GM15510 (cell line): ENCODE measurements around the gene HAND2.

Experiments
- POLR2A ChIP-seq: IDR thresholded peaks from 3 replicates; pipeline ENCODE4 v1.6.1; 2011; ENCODE audit warnings: borderline replicate concordance; ENCODE audit not compliant: insufficient read length; ENCODE audit errors: extremely low read depth

Gene HAND2

DNA sequence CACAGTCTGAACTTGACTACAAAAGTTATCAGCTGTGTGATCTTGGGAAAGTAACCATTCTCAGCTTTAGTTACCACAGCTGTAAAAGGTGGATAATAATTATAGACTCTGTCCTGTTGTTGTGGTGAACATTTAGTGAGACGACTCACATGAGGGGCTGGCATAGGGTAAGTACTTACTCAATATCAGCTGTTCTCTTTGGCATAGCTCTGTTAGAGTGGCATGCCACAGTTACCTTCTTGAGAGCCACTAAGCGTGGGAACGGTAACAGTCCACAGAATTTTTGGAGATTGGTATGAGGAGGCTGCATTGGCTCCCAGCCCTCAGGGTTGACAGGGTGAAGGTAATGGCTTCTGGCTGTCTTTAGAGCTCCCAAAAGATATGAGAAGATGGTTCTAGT, 13.2 kb upstream of the HAND2 start:
- TF ChIP-seq POLR2A = no peak

DNA sequence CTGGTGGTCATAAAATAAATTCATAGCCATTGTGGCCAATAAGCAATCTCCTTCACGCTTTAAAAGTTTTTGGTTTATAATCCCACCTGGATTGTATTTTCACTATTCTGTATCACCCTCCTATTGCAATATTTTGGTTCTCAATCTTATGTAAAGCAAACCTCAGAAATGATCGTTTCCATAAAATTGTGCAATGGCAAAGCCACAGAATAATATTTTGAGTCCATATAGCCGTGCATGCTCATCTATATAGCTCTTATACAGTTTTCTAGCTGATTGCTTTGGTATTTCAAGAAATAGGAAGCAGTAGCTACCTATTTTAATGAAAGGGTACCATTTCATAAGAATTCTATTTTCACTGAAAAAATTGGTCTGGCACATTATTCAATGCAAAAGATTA, 10.0 kb upstream of the HAND2 start:
- TF ChIP-seq POLR2A = no peak

DNA sequence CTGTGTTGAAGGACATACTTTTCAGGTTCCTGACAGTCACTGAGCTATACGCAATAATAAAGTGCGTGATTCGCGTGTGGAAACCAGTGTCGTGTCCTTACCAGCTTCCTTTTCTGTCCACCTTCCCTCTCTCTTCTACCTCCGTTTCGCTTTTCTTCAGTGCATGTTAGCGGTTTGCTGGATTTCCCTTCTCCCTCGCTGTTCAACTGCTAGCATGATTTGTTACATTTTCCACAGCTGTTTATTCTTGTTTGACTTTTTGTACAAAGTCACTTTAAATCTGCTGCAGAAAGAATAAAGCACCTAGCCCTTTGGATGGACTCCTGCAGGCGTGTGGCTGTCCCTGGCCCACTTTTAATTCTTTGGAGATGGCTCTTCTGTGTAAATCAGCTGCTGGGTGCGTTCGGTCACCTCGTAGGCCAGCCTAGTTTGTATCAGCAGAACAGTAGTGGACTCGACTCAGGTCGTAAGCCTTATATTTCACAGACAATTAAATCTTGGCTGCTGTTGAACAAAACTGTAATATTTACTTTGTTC, 8.9 kb upstream of the HAND2 start:
- TF ChIP-seq POLR2A = no peak

GRCh38 chr4:173538148-173538908, 8.3 kb upstream of the HAND2 start:
- no peak for TF ChIP-seq POLR2A

DNA sequence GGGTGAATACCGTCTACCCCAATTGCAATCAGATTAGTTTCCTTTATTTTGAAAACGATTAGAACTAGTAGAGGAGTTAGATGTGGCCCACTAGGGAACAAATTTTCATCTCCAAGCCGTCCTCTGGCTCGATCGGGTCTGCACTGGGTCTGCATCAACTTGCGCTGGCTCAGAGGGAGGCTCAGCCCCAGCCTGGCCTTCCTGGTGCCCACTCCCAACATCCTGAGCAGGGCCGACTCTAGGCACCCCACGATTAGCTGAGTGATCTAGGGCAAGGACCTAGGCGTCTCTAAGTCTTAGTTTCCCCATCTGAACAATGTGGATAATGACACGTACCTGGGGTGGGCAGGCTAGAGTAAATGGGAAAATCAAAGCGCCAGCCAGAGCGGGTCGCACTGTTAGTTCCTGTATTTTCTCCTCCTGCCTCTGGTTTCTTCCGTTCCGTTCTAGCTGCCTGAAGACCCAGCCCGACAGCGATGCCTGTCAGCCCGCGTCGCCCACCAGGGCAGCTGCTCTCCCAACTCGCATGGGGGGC, 7.7 kb upstream of the HAND2 start:
- TF ChIP-seq POLR2A = no peak

- no peak for TF ChIP-seq POLR2A
These were observed 6.9 kb upstream of the HAND2 start for GRCh38 chr4:173536808-173537429.

- no peak for TF ChIP-seq POLR2A
These were observed 5.9 kb upstream of the HAND2 start for GRCh38 chr4:173535957-173536356.

DNA sequence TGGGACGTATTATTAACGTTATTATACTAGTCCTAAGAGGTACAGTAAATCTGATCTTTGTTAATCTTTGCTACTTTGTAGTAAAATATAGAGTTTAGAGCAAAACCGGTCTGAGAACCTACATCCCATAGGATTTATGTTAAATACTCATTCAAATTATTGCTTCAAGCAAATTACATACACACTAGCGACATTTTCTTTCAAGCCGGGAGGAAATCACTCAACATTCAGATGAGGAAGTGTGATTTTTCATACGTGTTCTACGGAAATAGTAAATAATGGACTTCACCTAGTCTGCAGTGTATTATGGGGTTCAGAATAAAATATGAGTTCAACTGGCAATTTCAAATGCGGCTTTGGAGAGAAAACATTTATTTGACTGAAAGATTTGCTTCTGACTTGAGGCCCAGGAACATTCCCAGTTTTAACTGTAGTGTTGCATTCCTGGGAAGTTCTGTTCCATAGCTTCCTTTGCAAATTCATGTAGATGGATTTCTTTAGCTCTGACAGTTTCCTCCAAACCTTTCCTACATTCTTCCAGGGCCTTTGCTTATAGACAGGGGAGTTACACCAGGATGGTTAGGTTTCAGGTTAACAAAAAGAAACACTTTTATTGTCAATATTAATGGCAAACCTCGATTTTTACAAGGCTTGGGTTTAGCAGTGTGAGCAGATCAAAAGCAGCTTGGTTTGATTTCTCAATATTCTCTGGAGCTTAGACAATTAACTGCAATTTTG, 5.3 kb upstream of the HAND2 start:
- no peak for TF ChIP-seq POLR2A

DNA sequence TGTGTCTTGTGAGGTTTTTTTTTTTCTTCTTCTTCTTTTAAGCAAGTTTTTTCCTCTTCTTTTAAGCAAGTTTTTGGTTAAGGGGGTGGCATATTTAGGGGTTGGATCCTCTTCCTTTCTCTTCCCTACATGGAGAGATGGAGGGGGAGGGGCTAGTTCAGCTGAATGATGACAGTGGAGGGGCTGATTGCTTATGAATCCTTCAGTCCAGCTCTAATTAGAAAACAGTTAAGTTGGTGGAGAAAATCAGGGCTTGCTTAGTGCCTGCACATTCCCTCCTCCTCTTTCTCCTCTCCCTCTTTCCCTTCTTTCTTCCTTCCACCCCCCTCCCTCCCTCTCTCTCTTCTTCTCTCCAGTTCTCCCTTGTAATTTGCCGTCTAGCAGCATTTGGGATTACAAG, 4.4 kb upstream of the HAND2 start:
- TF ChIP-seq POLR2A = no peak

GRCh38 chr4:173532725-173533511, 2.9 kb upstream of the HAND2 start:
- no peak for TF ChIP-seq POLR2A

DNA sequence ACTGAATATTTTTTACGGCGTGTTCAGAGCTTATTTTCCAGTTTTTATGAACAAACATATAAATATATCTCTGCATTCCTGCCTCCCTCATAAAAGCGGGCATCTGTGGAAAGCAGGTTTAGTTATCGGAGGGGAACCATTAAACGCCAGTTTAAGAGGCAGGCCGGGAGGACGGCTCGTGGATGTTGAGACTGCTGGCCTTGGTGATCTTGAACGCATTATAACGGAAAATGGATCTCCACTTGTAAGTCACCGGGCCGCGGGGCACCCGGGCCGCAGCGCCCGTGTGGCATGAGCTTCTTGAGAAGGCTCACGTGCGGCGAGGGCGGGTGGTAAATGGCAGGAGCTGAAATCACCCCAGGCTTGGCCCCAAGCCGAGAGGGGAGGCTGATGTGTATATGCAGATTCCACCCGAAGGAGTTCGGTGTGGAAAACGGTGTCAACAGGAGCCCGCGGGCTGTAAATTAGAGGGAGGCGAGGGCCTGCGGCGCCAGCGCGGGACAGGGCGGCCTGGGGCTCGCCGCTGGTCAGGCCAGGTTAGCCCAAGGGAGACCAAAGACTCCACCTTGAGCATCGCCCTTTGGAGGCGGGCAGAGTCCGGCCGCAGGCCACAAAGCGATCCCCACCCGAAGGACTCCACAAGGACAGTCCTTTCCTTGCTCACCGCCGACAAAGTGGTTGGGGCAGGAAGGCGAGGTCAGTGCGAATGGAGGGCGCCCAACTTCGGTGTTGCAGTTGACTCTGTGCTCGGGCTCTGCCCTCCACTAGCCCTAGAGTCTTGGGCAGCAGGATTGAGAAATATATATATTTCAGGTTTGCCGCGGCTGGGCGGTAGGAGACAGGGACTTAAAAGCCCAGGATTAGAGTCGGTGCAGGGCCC, 1.3 kb upstream of the HAND2 start:
- no peak for TF ChIP-seq POLR2A

GRCh38 chr4:173530326-173531085, 477 bp upstream of the HAND2 start:
- no peak for TF ChIP-seq POLR2A
